Fibroblast of villous mesenchyme (primary cell): ENCODE data around the gene BTBD17. TPM values are rescaled to one million over a fixed set of nuclear protein-coding genes. Genes with fewer than 3 reads are reported as not detected.

Experiments used
- DNase-seq: peaks from one replicate; pipeline ENCODE4 v3.0.0-alpha.2; 2010; ENCODE audit warnings: low read depth
- H3K4me3 ChIP-seq: 2 replicates; pipeline ENCODE4 v1.5.1; 2011; ENCODE audit warnings: low read depth, mild to moderate bottlenecking, low read length
- CTCF ChIP-seq: IDR thresholded peaks from 2 replicates; pipeline ENCODE4 v1.5.1; 2012; ENCODE audit warnings: low read depth, mild to moderate bottlenecking, low read length; ENCODE audit not compliant: insufficient read depth
- total RNA-seq: library from RNA; depleted of rRNA; stranded (reverse); fragments of >200 nt; gene quantifications from 2 replicates; pipeline ENCODE4 v1.2.3, GENCODE V29; 2012

Gene BTBD17
- total RNA-seq, 1 donor = not detected

DNA sequence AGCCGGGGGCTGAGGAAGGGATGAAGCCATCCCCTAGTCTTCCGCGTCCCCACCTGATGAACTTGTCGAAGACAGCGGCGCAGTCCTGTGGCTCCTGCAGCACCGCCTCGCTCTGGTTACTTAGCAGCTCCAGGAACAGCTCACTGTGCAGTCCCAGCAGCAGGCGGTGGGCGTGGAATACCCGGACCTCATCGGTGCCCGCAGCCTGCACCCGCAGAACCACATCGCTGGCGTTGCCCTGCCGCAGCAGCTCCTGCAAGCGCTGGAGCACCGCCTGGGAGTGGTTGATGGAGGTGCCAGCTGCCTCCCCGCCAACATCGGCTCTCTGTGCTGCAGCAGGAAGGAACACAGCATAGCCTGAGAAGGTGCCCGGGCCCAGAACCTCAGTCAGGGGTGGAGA is 1.8 kb downstream of the BTBD17 start:
- no peak for TF ChIP-seq CTCF
- no peak for DNase-seq
- no peak overlapping the region for H3K4me3 ChIP-seq

DNA sequence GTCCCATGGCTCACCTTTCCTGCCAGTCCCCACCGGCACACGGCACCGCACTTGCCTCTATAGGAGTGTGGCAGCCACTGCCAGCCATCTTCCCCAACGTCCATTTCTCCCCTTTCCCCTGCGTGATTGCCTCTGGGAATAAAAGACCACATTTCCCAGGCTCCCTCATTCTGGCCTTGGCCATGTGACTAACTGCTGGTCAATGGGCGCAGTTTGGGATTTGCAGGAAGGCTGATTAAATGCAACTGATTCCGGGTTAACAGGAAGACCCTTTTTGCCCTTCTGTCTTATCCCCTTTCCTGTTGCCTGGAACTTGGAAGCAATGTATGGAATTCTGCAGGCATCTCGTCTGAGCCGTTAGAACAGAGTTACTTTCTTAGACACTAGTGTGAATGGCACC is 3.0 kb downstream of the BTBD17 start:
- no peak for DNase-seq
- no peak for TF ChIP-seq CTCF
- H3K4me3 ChIP-seq = no peak overlapping the region

GRCh38 chr17:74357466-74357809 is 4.2 kb downstream of the BTBD17 start:
- TF ChIP-seq CTCF = no peak
- DNase-seq = no peak
- no peak overlapping the region for H3K4me3 ChIP-seq

DNA sequence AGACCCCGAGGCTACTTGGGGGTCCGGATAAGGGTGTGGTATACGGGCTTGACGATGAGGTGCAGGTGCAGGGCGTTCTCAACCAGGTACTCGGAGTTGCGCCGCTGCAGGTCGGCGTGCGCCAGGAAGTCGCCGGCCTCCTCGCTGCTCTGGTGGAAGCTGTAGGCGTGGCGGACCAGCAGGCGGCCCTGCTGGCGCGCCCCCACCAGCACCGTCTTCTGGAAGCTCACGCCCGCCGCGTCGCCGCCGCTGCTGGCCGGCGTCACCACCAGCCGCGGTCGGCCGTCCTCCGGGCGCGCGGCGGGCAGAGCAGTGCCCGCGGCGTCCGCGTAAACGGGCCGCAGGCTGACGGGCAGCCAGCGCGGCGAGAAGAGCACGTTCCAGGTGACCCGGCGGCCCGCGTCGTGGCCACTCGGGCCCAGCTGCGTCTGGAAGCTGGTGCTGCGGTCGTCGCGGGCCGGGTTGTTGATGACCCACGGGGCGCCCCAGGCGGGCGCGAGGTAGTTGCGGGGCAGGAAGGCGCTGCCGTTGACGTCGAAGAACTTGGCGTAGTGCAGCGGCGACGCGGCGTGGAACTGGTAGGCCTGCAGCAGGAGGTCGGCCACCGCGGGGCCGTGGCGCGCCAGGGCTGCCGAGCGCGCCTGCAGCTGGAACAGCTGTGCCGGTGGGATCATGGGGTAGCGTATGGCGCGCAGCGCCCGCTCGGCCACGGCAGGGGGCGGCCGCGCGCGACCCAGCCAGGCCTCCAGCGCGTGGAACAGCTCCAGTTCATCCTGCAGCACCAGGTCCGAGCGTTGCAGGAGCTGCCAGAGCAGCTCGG is 4.8 kb downstream of the BTBD17 start:
- H3K4me3 ChIP-seq = no peak overlapping the region
- DNase-seq = no peak
- no peak for TF ChIP-seq CTCF

- no peak for TF ChIP-seq CTCF
- H3K4me3 ChIP-seq = no peak overlapping the region
- no peak for DNase-seq
Observed at GRCh38 chr17:74355065-74355464, 6.6 kb downstream of the BTBD17 start.

DNA sequence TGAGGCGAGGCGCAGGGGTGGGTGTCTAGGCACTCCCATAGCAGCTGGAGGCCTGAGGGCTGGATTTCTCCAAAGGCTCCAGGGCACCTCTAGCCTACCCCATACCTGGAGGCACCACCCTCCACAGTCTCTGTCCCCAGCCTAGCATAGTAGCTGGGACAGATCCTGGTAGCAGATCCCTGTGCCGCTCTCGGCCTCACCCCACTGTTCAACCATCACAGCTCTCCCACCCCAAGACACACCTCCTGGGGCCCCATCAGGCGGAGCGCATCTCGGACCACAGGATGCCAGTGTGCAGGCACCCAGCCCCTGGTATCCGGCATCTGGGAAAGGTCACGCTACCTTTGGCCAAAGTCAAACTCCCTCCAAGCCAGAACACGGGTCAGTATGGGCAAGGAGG is 7.1 kb downstream of the BTBD17 start:
- no peak for TF ChIP-seq CTCF
- no peak overlapping the region for H3K4me3 ChIP-seq
- DNase-seq = no peak

GRCh38 chr17:74354123-74354522 is 7.5 kb downstream of the BTBD17 start:
- no peak for TF ChIP-seq CTCF
- no peak overlapping the region for H3K4me3 ChIP-seq
- DNase-seq = no peak
